Measurements from ENCODE around the gene RBM18.

Gene RBM18, protein sequence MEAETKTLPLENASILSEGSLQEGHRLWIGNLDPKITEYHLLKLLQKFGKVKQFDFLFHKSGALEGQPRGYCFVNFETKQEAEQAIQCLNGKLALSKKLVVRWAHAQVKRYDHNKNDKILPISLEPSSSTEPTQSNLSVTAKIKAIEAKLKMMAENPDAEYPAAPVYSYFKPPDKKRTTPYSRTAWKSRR

DNA sequence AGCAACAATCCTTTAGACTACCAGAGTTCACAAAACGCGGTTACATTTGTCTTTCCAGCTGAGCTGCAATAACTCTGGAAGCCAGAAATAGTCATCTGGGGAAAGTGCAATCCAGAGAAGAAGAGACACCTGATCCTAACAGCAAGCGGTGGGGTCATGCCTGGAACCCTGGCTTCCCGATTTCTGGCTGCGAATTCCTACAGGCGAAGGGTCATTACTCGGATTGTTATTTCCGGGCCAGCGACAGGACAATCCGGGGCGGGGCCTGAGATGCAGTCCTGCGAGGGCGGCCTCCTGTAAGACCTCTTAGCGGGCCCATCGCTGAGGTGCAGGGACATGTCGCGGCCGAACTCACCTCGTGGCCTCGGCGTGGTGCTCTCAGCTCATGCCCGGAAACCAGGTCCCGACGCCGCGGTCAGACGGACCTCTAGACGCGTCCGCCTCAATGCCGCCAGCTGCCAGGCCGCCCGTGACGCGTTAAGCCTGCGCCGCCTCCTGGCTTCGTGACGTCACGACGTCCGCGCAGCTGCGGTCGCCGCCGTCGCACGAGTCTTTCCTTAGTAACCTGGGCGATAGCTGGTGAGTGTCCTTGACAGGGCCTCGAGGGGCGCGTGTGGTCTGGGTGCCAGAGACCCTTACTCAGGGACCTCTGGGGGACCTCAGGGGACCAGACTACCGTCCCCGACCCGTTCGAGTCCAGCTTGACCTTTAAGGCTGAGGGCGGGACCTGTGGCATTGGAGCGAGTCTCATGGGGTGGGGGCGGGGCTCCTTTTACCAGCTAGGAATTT is at the start of gene RBM18, which contains the start of gene MRRF:
Gene RBM18, minus strand, starts transcription at position 481 of the 789 bp plus-strand sequence. CDS start 3,348 bp downstream, outside the sequence.
Gene MRRF, plus strand, starts transcription at position 523 of the 789 bp plus-strand sequence. CDS start 6,010 bp downstream, outside the sequence.
- H3K79me2 ChIP-seq (ENCODE audit: control insufficient read depth, insufficient read depth, low read length, unreplicated experiment), result peaks cover 70% of the 10 kb centered on the region

DNA sequence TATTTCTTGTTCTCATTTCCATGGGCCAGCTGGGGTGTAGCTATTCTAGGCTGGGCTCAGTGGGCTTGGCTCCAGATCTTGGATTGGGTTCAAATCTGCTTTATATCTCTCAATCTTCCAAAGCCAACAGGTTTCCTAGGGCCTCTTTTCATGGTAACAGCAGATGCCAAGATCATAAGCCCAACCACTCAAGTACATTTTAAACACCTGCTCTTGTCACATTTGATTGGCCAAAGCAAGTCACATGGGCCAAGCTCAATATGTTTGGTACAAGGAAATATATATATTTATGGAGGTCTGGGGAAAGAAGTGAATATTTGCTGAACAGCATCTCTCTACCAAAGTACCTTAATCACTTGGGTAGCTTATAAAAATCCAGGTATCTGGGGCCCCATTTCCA is 49.5 kb upstream of the RBM18 start:
- Histone ChIP-seq H3K79me2 (ENCODE audit: control insufficient read depth, insufficient read depth, low read length, unreplicated experiment) (no peaks in the 10 kb centered on the region), H3K36me3 (ENCODE audit: insufficient read depth, low read length) (peaks cover 13% of the 10 kb centered on the region)

More for the DNA sequence above, at the start of gene RBM18, which contains the start of gene MRRF:
- H3K27me3 ChIP-seq (ENCODE audit: insufficient read depth, low read length), result no peaks in the 10 kb centered on the region
- H3K36me3 ChIP-seq (ENCODE audit: insufficient read depth, low read length), result peaks cover 8% of the 10 kb centered on the region
- H3K27ac ChIP-seq (ENCODE audit: low read depth, low read length), result peak within 1 kb of the TSS; percentile 86
- H3K4me3 ChIP-seq (ENCODE audit: low read depth, low read length), result peak within 1 kb of the TSS; percentile 90
- peak within 1 kb of the TSS; percentile 91 for H2AFZ ChIP-seq (ENCODE audit: low read length, unreplicated experiment)
- H3K4me1 ChIP-seq (ENCODE audit: control insufficient read depth, insufficient read depth, low read length, unreplicated experiment), result peaks cover 36% of the 10 kb centered on the region

DNA sequence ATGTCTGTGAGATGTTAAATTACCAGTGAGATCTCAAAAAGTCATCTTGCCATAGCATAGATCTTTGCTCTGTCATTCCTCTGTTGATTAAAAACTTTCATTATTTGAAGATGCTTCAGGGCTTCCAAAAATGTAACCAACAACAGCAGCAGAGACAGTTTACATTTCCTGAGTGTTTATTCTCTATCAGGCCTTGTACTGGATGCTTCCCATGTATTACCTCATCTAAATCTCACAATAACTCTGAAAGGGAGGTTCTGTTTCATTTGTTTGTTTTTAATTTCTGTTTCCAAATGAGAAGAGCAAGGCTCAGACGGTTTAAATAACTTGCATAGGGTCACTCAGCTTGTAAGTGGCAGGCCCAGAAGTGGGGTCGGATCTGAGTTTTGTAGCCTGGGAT is 45.2 kb upstream of the RBM18 start:
- no peak overlapping the region for H3K27ac ChIP-seq (ENCODE audit: low read depth, low read length)
- no peak overlapping the region for H3K4me3 ChIP-seq (ENCODE audit: low read depth, low read length)
- H2AFZ ChIP-seq (ENCODE audit: low read length, unreplicated experiment), result no peak overlapping the region
- H3K79me2 ChIP-seq (ENCODE audit: control insufficient read depth, insufficient read depth, low read length, unreplicated experiment), result peaks cover under 1% of the 10 kb centered on the region
- no peaks in the 10 kb centered on the region for H3K4me1 ChIP-seq (ENCODE audit: control insufficient read depth, insufficient read depth, low read length, unreplicated experiment)
- H3K36me3 ChIP-seq (ENCODE audit: insufficient read depth, low read length), result peaks cover 26% of the 10 kb centered on the region
- no peaks in the 10 kb centered on the region for H3K27me3 ChIP-seq (ENCODE audit: insufficient read depth, low read length)

More for the DNA sequence above, 49.5 kb upstream of the RBM18 start:
- Histone ChIP-seq H3K27ac (ENCODE audit: low read depth, low read length) (no peak overlapping the region), H3K27me3 (ENCODE audit: insufficient read depth, low read length) (no peaks in the 10 kb centered on the region), H3K4me1 (ENCODE audit: control insufficient read depth, insufficient read depth, low read length, unreplicated experiment) (no peaks in the 10 kb centered on the region), H2AFZ (ENCODE audit: low read length, unreplicated experiment) (no peak overlapping the region), H3K4me3 (ENCODE audit: low read depth, low read length) (no peak overlapping the region)

DNA sequence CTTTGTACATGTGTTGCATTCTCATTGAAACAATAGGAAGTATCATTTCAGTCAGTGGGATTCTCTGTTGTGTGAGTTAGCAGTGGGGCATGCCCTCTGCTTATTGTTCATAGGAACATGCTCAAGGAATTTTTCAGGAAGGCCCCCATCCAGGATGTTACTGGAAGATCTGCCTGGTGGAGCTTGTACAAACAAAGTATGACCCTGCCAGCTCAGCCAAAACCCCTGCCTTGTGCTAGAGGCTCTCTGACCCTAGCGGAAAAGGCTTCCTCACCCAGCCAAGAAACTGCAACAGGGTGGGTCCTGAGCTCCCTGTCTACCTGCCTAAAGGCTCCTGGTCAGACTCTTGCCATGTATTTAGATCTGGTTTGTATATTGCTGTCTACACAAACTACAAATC is 43.3 kb upstream of the RBM18 start:
- Histone ChIP-seq H3K4me3 (ENCODE audit: low read depth, low read length) (no peak overlapping the region), H3K27me3 (ENCODE audit: insufficient read depth, low read length) (no peaks in the 10 kb centered on the region), H3K4me1 (ENCODE audit: control insufficient read depth, insufficient read depth, low read length, unreplicated experiment) (peaks cover 15% of the 10 kb centered on the region), H3K27ac (ENCODE audit: low read depth, low read length) (no peak overlapping the region), H3K79me2 (ENCODE audit: control insufficient read depth, insufficient read depth, low read length, unreplicated experiment) (peaks cover 5% of the 10 kb centered on the region), H2AFZ (ENCODE audit: low read length, unreplicated experiment) (no peak overlapping the region), H3K36me3 (ENCODE audit: insufficient read depth, low read length) (peaks cover 20% of the 10 kb centered on the region)

DNA sequence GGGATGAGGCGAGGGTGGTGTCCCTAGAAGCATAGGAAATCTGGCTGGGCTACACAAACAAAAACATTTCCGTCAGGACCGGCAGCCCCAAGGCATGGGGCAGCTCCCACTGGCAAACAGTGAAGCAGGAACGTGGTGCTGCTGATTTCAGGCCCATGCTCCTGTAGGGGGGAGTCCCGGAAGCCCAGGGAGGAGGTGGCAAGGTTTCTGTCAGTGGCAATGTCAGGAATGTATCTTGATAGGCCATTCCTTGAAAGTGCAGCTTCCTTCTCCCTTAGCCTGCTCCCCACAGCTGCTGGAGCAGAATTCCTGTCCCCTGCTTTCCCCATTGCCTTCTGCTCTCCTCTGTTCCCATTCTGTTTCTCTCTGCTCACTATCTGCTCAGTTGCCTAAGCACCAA is 42.4 kb upstream of the RBM18 start:
- H3K36me3 ChIP-seq (ENCODE audit: insufficient read depth, low read length), result peaks cover 27% of the 10 kb centered on the region
- H3K4me3 ChIP-seq (ENCODE audit: low read depth, low read length), result no peak overlapping the region
- H3K4me1 ChIP-seq (ENCODE audit: control insufficient read depth, insufficient read depth, low read length, unreplicated experiment), result peaks cover 23% of the 10 kb centered on the region
- H3K27ac ChIP-seq (ENCODE audit: low read depth, low read length), result no peak overlapping the region
- H3K27me3 ChIP-seq (ENCODE audit: insufficient read depth, low read length), result no peaks in the 10 kb centered on the region
- H2AFZ ChIP-seq (ENCODE audit: low read length, unreplicated experiment), result no peak overlapping the region
- peaks cover 5% of the 10 kb centered on the region for H3K79me2 ChIP-seq (ENCODE audit: control insufficient read depth, insufficient read depth, low read length, unreplicated experiment)

DNA sequence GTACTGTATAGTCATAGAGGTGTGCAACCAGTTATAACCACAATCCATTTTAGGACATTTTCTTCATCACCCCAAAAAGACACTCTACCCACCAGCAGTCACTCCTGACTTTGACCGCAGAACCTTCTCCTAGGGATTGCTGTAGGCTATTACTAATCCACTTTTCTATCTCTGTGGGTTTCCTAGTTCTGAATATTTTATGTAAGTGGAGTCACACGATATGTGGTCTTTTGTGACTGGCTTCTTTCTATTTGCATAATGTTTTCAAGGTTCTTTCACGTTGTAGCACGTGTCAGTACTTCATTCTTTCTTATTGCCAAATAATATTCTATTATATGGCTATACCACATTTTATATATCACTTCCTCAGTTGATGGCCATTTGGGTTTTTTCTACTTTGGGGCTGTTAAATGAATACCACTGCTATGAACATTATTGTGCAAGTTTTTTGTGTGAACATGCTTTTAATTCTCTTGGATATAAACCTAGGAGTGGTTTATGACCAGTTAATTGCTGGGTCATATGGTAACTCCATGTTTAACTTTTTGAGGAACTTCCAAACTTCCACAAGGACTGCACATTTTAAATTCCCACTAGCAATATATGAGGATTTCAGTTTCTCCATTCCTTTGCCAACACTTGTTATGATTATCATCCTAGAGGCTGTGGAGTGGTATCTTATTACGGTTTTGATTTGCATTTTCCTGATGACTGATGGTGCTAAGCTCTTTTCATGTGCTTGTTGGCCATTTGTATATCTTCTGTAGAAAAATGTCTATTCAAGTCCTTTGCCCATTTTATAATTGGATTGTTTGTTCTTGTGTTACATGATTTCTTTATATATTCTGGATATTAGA is 37.8 kb upstream of the RBM18 start:
- Histone ChIP-seq H3K79me2 (ENCODE audit: control insufficient read depth, insufficient read depth, low read length, unreplicated experiment) (peaks cover 5% of the 10 kb centered on the region), H3K27ac (ENCODE audit: low read depth, low read length) (no peak overlapping the region), H3K36me3 (ENCODE audit: insufficient read depth, low read length) (peaks cover 37% of the 10 kb centered on the region), H3K4me3 (ENCODE audit: low read depth, low read length) (no peak overlapping the region), H3K27me3 (ENCODE audit: insufficient read depth, low read length) (no peaks in the 10 kb centered on the region), H3K4me1 (ENCODE audit: control insufficient read depth, insufficient read depth, low read length, unreplicated experiment) (peaks cover 23% of the 10 kb centered on the region), H2AFZ (ENCODE audit: low read length, unreplicated experiment) (no peak overlapping the region)

DNA sequence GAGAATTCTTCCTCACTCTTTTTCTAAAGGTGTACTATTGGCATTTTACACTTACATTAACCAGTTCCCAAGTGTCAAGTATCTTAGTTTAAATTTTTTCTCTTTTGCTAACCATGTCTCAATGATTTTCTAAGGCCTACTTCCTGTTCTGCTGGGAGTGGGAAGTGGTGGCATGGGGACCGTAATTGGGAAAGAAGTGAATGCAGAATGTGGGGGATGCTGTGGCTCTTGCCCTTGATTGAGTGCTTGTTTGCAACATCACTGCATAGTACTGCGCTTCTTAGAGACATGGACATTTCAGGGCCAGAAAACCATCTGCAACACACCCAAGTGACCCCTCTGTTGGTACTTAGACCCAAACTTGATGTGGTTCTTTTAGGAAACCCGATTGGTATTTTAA is 32.9 kb upstream of the RBM18 start:
- H2AFZ ChIP-seq (ENCODE audit: low read length, unreplicated experiment), result no peak overlapping the region
- peaks cover 27% of the 10 kb centered on the region for H3K36me3 ChIP-seq (ENCODE audit: insufficient read depth, low read length)
- no peak overlapping the region for H3K27ac ChIP-seq (ENCODE audit: low read depth, low read length)
- H3K4me3 ChIP-seq (ENCODE audit: low read depth, low read length), result no peak overlapping the region
- H3K27me3 ChIP-seq (ENCODE audit: insufficient read depth, low read length), result no peaks in the 10 kb centered on the region
- H3K4me1 ChIP-seq (ENCODE audit: control insufficient read depth, insufficient read depth, low read length, unreplicated experiment), result peaks cover 4% of the 10 kb centered on the region
- H3K79me2 ChIP-seq (ENCODE audit: control insufficient read depth, insufficient read depth, low read length, unreplicated experiment), result peaks cover 3% of the 10 kb centered on the region

DNA sequence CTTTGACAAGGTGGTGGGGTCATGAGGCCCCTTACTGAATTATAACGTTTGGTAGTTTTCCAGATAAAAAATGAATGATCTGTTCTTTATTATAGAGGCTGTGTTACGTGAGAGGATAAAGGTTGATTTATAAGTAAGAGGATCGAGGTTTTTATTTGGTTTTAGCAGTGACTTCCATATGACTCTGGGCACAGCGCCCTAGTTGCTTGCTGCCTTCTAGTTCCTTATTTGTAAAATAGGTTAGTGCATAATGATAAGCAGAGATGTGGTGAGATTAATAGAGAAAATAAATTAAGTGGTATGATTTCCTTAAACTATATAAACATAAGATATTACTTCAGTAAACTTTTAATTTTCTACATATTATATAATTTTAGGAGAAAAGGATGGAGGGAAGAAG is 29.9 kb upstream of the RBM18 start:
- H3K27ac ChIP-seq (ENCODE audit: low read depth, low read length), result no peak overlapping the region
- H2AFZ ChIP-seq (ENCODE audit: low read length, unreplicated experiment), result no peak overlapping the region
- H3K36me3 ChIP-seq (ENCODE audit: insufficient read depth, low read length), result peaks cover 20% of the 10 kb centered on the region
- no peaks in the 10 kb centered on the region for H3K4me1 ChIP-seq (ENCODE audit: control insufficient read depth, insufficient read depth, low read length, unreplicated experiment)
- no peaks in the 10 kb centered on the region for H3K27me3 ChIP-seq (ENCODE audit: insufficient read depth, low read length)
- H3K4me3 ChIP-seq (ENCODE audit: low read depth, low read length), result no peak overlapping the region
- peaks cover 3% of the 10 kb centered on the region for H3K79me2 ChIP-seq (ENCODE audit: control insufficient read depth, insufficient read depth, low read length, unreplicated experiment)

DNA sequence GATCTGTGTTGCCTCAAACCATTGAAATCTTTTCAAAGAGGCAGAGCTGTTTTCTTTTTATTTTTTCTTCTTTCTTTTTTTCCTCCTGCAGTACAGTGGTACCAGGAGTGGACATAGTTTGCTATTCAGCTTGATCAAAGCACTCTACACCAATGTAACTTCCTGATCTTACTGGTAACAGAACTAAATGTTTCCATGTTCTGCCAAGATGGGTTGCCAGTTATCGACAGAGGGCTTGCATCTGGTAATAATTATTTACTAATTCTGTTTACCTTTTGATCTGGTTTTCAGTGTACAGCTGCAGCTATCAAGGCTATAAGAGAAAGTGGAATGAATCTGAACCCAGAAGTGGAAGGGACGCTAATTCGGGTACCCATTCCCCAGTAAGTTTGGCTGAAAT is 26.8 kb upstream of the RBM18 start:
- no peaks in the 10 kb centered on the region for H3K4me1 ChIP-seq (ENCODE audit: control insufficient read depth, insufficient read depth, low read length, unreplicated experiment)
- peaks cover 13% of the 10 kb centered on the region for H3K36me3 ChIP-seq (ENCODE audit: insufficient read depth, low read length)
- no peak overlapping the region for H3K4me3 ChIP-seq (ENCODE audit: low read depth, low read length)
- H2AFZ ChIP-seq (ENCODE audit: low read length, unreplicated experiment), result no peak overlapping the region
- no peaks in the 10 kb centered on the region for H3K27me3 ChIP-seq (ENCODE audit: insufficient read depth, low read length)
- H3K27ac ChIP-seq (ENCODE audit: low read depth, low read length), result no peak overlapping the region
- H3K79me2 ChIP-seq (ENCODE audit: control insufficient read depth, insufficient read depth, low read length, unreplicated experiment), result peaks cover 3% of the 10 kb centered on the region

DNA sequence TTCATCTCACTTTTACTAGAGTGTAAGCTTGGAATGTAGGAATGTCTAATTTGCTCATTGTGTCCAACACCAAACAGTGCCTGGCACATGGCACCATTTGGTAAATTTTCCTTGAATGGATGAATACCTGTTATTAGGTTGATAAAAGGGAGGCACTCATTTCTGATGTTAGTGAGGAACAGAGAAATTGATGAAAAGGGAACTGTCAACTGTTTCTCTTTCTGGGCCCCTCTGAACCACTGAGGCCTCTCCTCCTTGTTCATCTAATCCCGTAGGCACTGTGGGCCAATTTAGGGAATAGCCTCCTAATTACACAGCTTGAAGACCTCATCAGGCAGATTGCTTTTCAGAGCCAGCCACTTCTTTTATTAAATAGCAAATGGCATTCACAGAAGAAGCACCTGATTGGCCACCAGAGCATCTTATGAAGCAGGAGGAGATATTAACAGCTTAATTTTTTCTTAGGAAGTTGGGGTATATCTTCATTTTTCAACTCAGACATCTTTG is 22.6 kb upstream of the RBM18 start:
- Histone ChIP-seq H3K79me2 (ENCODE audit: control insufficient read depth, insufficient read depth, low read length, unreplicated experiment) (peaks cover under 1% of the 10 kb centered on the region), H3K36me3 (ENCODE audit: insufficient read depth, low read length) (peaks cover 8% of the 10 kb centered on the region), H3K27me3 (ENCODE audit: insufficient read depth, low read length) (no peaks in the 10 kb centered on the region), H3K27ac (ENCODE audit: low read depth, low read length) (no peak overlapping the region), H3K4me1 (ENCODE audit: control insufficient read depth, insufficient read depth, low read length, unreplicated experiment) (no peaks in the 10 kb centered on the region), H3K4me3 (ENCODE audit: low read depth, low read length) (no peak overlapping the region), H2AFZ (ENCODE audit: low read length, unreplicated experiment) (no peak overlapping the region)

Measured in ACC112 (cell line).